ENCODE measurements around the gene SNRNP25. TPM values are rescaled to one million over a fixed set of nuclear protein-coding genes. Genes with fewer than 3 reads are reported as not detected.

SNRNP25 gene
- total and polyA plus RNA-seq, 4 donors, result 10.3 to 30.9 (median 20.9) TPM

DNA sequence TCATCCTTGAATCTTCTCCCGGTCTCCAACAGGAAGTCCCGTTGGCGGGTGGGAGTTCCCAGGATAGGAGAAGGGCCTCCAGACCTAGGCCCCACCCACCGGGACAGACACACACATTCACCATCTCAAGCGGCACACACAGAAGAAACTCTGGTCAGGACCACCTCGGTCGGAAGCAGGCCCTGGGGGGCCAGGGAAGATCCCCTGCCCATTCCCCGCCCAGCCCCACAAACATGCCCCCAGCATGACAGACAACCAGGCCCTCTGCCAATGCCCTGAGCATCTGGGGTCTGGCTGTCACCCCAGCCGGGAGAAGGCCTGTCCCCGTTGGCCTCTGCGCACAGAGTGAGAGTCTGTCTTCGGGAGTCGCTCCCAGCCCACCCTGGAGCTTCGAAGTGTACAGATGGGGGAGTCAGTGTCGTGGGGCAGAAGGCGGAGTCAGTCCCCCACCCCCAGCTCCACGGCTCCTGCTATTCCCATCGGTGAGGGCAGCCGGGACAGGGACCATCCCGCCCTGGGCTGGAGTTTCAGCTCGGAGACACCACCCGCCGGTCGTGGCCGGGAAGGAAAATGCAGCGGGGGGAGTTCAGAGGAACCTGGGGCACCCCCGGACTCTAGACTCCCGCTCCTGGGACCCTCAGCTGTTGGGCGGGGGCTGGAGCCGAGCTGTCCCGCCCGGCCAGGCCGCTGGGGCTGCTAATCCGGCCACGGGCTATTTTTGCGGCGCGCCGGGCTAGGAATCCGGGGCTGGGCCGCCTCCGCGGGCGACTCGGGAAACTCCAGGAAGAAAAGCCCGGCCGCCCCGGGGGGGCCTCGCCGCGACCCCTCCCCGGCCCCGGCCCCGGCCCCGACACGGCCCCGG lies 18.1 kb downstream of the SNRNP25 start:
- H3K9ac ChIP-seq (ENCODE audit: insufficient read depth in 1 of 2, low read length in 2 of 2), result peak overlapping the region; percentile 25 to 58
- WGBS, 2 donors, result 10 to 24% methylated on average over 43 to 57 of the region's 57 CpGs
- H3K4me3 ChIP-seq, result peak overlapping the region; percentile 69

DNA sequence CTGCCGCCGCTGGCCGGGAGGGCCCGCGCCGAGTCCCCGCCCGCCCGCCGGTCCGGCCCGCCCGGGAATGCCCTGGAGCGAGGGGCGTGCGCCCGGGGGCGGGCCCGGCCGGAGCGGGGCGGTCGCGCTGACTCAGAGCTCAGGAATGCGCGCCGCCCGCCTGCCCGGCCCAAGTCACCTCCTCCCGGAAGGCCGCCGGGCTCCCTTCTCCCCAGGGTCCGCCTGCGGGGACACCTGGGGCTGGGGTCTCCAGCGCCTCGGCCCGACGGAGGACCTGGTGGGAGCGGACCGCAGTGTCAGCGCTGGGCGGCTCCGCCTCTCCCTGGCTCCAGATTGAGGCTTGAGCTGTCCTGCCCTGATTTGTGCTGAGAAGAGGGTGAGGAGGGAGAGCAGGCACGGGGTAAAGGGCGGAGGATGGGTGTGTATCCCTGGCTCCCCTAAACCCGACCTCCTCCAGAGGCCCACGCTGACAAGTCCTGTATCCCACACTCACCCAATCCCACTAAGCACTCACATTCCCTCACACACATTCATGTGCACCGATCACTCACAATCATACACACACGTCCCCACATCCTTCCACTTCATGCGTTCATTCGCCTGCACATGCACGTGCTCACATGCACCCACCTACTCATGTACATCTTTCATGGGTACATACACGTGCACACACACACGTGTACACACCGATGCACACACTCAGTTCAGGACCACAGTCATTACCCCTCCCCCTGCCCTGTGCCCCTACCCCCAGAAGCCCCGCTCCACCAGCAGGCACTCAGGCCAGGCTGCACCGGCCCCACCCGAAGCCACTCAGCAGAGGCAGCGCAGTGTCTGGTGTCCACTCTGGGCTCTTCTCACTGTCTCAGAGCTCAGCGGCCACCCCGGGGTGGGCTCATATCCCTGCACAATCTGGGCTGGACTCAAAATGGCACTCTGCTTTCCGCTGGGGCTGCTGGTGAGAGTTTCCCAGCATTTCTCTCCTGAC lies 19.2 kb downstream of the SNRNP25 start, which contains the start of gene RHBDF1:
Gene RHBDF1 (minus strand): TSS at position 71 of the 988 bp plus-strand sequence. CDS start 7,616 bp downstream, outside the sequence.
- DNase-seq (peak; percentile 70 to 82 (median 76)), ATAC-seq (ENCODE audit: insufficient read depth, low FRiP score) (peak; percentile 34)
- Histone ChIP-seq H3K4me3 (peak within 1 kb of the TSS; percentile 69), H3K9ac (ENCODE audit: insufficient read depth in 1 of 2, low read length in 2 of 2) (peak within 1 kb of the TSS; percentile 25 to 67), H3K27me3 (ENCODE audit: control insufficient read depth in 3 of 3, insufficient read depth in 3 of 3, low read length in 2 of 3) (no peaks in the 10 kb centered on the region), H3K36me3 (ENCODE audit: control insufficient read depth in 4 of 4, insufficient read depth in 4 of 4, low read length in 4 of 4) (no peaks in the 10 kb centered on the region), H3K27ac (ENCODE audit: low read depth in 1 of 2, low read length in 1 of 2) (peak within 1 kb of the TSS; percentile 65 to 95), H3K4me1 (ENCODE audit: control insufficient read depth in 5 of 5, insufficient read depth in 5 of 5, low read length in 5 of 5) (peaks cover 9 to 51% (median 45%) of the 10 kb centered on the region in 5 donors), H3K9me3 (ENCODE audit: control insufficient read depth in 4 of 4, insufficient read depth in 3 of 4, low read length in 3 of 4) (no peaks in the 10 kb centered on the region)
- TF ChIP-seq, protein P1, sequence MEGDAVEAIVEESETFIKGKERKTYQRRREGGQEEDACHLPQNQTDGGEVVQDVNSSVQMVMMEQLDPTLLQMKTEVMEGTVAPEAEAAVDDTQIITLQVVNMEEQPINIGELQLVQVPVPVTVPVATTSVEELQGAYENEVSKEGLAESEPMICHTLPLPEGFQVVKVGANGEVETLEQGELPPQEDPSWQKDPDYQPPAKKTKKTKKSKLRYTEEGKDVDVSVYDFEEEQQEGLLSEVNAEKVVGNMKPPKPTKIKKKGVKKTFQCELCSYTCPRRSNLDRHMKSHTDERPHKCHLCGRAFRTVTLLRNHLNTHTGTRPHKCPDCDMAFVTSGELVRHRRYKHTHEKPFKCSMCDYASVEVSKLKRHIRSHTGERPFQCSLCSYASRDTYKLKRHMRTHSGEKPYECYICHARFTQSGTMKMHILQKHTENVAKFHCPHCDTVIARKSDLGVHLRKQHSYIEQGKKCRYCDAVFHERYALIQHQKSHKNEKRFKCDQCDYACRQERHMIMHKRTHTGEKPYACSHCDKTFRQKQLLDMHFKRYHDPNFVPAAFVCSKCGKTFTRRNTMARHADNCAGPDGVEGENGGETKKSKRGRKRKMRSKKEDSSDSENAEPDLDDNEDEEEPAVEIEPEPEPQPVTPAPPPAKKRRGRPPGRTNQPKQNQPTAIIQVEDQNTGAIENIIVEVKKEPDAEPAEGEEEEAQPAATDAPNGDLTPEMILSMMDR (IDR thresholded peaks at IDR 0.05; ENCODE audit: control extremely low read depth, extremely low read depth), result no peak
- WGBS, 2 donors, result 20 to 33% methylated on average over 35 to 62 of the region's 62 CpGs

More for the DNA sequence above, 18.1 kb downstream of the SNRNP25 start:
- H3K4me1 ChIP-seq (ENCODE audit: control insufficient read depth in 5 of 5, insufficient read depth in 5 of 5, low read length in 5 of 5), result peaks cover 6 to 47% (median 41%) of the 10 kb centered on the region in 5 donors
- ATAC-seq (ENCODE audit: insufficient read depth, low FRiP score) (peak; percentile 34), DNase-seq (peak; percentile 87 to 91 (median 87))
- H3K36me3 ChIP-seq (ENCODE audit: control insufficient read depth in 4 of 4, insufficient read depth in 4 of 4, low read length in 4 of 4), result no peaks in the 10 kb centered on the region
- H3K9me3 ChIP-seq (ENCODE audit: control insufficient read depth in 4 of 4, insufficient read depth in 3 of 4, low read length in 3 of 4), result no peaks in the 10 kb centered on the region
- H3K27ac ChIP-seq (ENCODE audit: low read depth in 1 of 2, low read length in 1 of 2), result peak overlapping the region; percentile 64 to 78
- H3K27me3 ChIP-seq (ENCODE audit: control insufficient read depth in 3 of 3, insufficient read depth in 3 of 3, low read length in 2 of 3), result no peaks in the 10 kb centered on the region
- TF ChIP-seq, protein P1 (IDR thresholded peaks at IDR 0.05; ENCODE audit: control extremely low read depth, extremely low read depth), result no peak

DNA sequence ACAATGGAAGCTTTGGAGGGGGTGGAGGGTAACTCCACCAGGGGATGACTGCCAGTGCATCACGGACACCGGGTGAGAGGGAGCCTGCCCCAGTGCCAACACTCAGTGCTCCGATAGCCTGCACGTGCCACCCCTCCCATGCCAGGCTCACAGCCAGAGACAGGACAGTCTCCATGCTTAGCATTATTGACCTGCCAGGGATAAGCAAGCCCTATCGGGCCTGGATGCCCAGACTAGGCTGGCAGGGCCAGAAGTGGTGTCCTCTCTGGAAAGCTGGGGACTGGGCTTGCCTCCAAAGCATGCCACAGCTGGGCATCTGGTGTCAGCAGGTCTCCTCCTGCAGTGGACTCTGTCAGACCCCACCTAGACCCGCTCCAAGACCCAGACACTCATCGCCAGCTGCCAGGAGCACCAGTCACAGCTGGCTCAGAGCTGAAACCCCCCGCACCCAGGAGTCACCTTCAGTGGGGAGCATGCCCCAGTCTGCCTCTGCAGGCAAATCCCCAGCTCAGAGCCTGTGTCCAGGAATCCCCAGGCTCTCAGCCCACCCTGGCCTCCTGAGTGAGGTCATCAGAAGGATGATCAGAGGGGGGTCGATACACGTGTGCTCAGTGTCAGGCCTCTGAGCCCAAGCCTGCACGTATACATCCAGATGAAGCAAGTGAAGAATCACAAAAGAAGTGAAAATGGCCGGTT lies 20.6 kb downstream of the SNRNP25 start:
- H3K27ac ChIP-seq (ENCODE audit: low read depth in 1 of 2, low read length in 1 of 2), result peak overlapping the region in 1 of 2 donors; percentile 95
- no peaks in the 10 kb centered on the region for H3K36me3 ChIP-seq (ENCODE audit: control insufficient read depth in 4 of 4, insufficient read depth in 4 of 4, low read length in 4 of 4)
- H3K9ac ChIP-seq (ENCODE audit: insufficient read depth in 1 of 2, low read length in 2 of 2), result no peak overlapping the region
- H3K4me3 ChIP-seq, result no peak overlapping the region
- no peaks in the 10 kb centered on the region for H3K9me3 ChIP-seq (ENCODE audit: control insufficient read depth in 4 of 4, insufficient read depth in 3 of 4, low read length in 3 of 4)
- H3K4me1 ChIP-seq (ENCODE audit: control insufficient read depth in 5 of 5, insufficient read depth in 5 of 5, low read length in 5 of 5), result peaks cover 9 to 58% (median 43%) of the 10 kb centered on the region in 5 donors
- DNase-seq (no peak), ATAC-seq (ENCODE audit: insufficient read depth, low FRiP score) (no peak)
- H3K27me3 ChIP-seq (ENCODE audit: control insufficient read depth in 3 of 3, insufficient read depth in 3 of 3, low read length in 2 of 3), result no peaks in the 10 kb centered on the region
- TF ChIP-seq, protein P1 (IDR thresholded peaks at IDR 0.05; ENCODE audit: control extremely low read depth, extremely low read depth), result no peak
- WGBS, 2 donors, result 71 to 75% methylated on average over 12 of the region's 12 CpGs
